A549 (cell line): ENCODE results near the gene RASD2.

Source experiments
- EHMT2 ChIP-seq: fragments of 200-600 bp; sonication (generic); IDR thresholded peaks from 2 replicates; pipeline ENCODE4 v1.6.1; 2016; ENCODE audit warnings: antibody characterized with exemption, low read depth, mild to moderate bottlenecking, moderate library complexity
- ESRRA ChIP-seq: fragments of 150-350 bp; IDR thresholded peaks from 2 replicates; pipeline ENCODE4 v1.6.1; 2014; ENCODE audit warnings: mild to moderate bottlenecking, low read length, borderline replicate concordance
- HDAC2 ChIP-seq: fragments of 200-600 bp; sonication (generic); IDR thresholded peaks from 2 replicates; pipeline ENCODE4 v1.6.1; 2016
- NPAS2 ChIP-seq: fragments of 250-450 bp; sonication (Bioruptor Pico); IDR thresholded peaks from 2 replicates; pipeline ENCODE4 v1.8.0; 2022; ENCODE audit warnings: mild to moderate bottlenecking, moderate library complexity, borderline replicate concordance
- RAD21 ChIP-seq, 2 experiments: fragments of >200 bp in 1 of 2; sonication (Bioruptor Twin) in 1 of 2; formaldehyde crosslinking in 1 of 2; IDR thresholded peaks in 1 of 2; conservative IDR thresholded peaks in 1 of 2; 2 replicates in 1 of 2; 3 replicates in 1 of 2; pipeline ENCODE4 v1.6.1; 2012 to 2018; ENCODE audit warnings: inconsistent platforms in 1 of 2
- RCOR1 ChIP-seq: fragments of 150-350 bp; IDR thresholded peaks from 2 replicates; pipeline ENCODE4 v1.6.1; 2014; ENCODE audit warnings: antibody characterized with exemption, low read length, low read depth
- RNF2 ChIP-seq: fragments of 200-600 bp; sonication (generic); IDR thresholded peaks from 2 replicates; pipeline ENCODE4 v1.6.1; 2016; ENCODE audit warnings: low read depth, mild to moderate bottlenecking, antibody characterized with exemption, moderate library complexity, borderline replicate concordance
- SMC3 ChIP-seq: fragments of >200 bp; sonication (Bioruptor Twin); formaldehyde crosslinking; IDR thresholded peaks from 3 replicates; pipeline ENCODE4 v1.6.1; 2018; ENCODE audit warnings: inconsistent platforms
- TP53 ChIP-seq: fragments of 250-450 bp; sonication (Bioruptor Pico); IDR thresholded peaks from 2 replicates; pipeline ENCODE4 v1.5.0; 2021; ENCODE audit warnings: mild to moderate bottlenecking, moderate library complexity
- ZFP36 ChIP-seq: fragments of 450-650 bp; IDR thresholded peaks from 2 replicates; pipeline ENCODE4 v1.6.1; 2014; ENCODE audit warnings: borderline replicate concordance; ENCODE audit not compliant: partially characterized antibody
- TF ChIP-seq, protein P1 (sequence below): fragments of >200 bp; sonication (Bioruptor Twin); formaldehyde crosslinking; IDR thresholded peaks from 3 replicates; pipeline ENCODE4 v1.5.1; 2016
- TF ChIP-seq, protein P2 (sequence below): fragments of 250-450 bp; sonication (Bioruptor Pico); IDR thresholded peaks from 2 replicates; pipeline ENCODE4 v1.5.0; 2020; ENCODE audit warnings: low read depth, mild to moderate bottlenecking, moderate library complexity
- TF ChIP-seq, protein P3 (sequence below): fragments of 450-650 bp; IDR thresholded peaks from 2 replicates; pipeline ENCODE4 v1.6.1; 2014; ENCODE audit warnings: antibody characterized with exemption
- TF ChIP-seq, protein P4 (sequence below): fragments of 200-600 bp; sonication (generic); IDR thresholded peaks from 2 replicates; pipeline ENCODE4 v1.6.1; 2016; ENCODE audit warnings: antibody characterized with exemption, mild to moderate bottlenecking, moderate library complexity

DNA sequence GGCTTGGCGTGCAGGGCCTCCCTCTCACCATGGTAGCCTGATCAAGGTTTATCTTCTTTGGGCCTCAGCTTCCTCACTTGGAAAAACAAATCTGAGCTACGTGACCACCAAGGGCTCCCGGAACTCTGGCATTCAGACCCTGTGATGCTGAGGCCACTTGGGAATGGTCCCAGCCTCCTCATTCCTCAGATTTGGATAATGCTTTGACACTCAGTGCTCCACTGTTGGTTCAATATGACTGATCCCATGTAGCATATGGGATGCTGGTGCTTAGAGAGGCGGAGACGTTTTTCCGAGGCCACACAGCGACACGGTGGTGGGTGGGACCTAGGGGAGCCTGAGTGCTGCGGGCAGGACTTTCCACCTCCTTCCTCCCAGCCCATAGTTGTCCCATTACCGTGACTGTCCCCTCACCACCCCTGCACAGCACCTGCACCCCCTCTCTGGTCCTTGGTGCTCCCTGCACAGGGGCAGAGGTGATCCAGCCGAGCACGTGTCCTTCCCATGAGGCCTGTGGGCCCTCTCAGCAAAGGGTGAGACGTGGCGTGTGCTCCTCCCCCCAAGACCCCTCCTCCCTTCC is 53.4 kb downstream of the RASD2 start:
- TF ChIP-seq ESRRA: no peak
- TF ChIP-seq, protein P1, sequence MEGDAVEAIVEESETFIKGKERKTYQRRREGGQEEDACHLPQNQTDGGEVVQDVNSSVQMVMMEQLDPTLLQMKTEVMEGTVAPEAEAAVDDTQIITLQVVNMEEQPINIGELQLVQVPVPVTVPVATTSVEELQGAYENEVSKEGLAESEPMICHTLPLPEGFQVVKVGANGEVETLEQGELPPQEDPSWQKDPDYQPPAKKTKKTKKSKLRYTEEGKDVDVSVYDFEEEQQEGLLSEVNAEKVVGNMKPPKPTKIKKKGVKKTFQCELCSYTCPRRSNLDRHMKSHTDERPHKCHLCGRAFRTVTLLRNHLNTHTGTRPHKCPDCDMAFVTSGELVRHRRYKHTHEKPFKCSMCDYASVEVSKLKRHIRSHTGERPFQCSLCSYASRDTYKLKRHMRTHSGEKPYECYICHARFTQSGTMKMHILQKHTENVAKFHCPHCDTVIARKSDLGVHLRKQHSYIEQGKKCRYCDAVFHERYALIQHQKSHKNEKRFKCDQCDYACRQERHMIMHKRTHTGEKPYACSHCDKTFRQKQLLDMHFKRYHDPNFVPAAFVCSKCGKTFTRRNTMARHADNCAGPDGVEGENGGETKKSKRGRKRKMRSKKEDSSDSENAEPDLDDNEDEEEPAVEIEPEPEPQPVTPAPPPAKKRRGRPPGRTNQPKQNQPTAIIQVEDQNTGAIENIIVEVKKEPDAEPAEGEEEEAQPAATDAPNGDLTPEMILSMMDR: no peak
- no peak for TF ChIP-seq EHMT2
- TF ChIP-seq RNF2: no peak
- TF ChIP-seq RAD21 (conservative IDR thresholded peaks at IDR 0.05 in 1 of 2, IDR thresholded peaks at IDR 0.05 in 1 of 2): no peak
- no peak for TF ChIP-seq SMC3
- TF ChIP-seq, protein P2, sequence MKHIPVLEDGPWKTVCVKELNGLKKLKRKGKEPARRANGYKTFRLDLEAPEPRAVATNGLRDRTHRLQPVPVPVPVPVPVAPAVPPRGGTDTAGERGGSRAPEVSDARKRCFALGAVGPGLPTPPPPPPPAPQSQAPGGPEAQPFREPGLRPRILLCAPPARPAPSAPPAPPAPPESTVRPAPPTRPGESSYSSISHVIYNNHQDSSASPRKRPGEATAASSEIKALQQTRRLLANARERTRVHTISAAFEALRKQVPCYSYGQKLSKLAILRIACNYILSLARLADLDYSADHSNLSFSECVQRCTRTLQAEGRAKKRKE: no peak
- no peak for TF ChIP-seq ZFP36
- TF ChIP-seq TP53 (CRISPR knock-in tag): no peak
- TF ChIP-seq RCOR1: no peak
- TF ChIP-seq, protein P3, sequence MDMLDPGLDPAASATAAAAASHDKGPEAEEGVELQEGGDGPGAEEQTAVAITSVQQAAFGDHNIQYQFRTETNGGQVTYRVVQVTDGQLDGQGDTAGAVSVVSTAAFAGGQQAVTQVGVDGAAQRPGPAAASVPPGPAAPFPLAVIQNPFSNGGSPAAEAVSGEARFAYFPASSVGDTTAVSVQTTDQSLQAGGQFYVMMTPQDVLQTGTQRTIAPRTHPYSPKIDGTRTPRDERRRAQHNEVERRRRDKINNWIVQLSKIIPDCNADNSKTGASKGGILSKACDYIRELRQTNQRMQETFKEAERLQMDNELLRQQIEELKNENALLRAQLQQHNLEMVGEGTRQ: no peak
- no peak for TF ChIP-seq NPAS2 (CRISPR knock-in tag)
- TF ChIP-seq HDAC2: no peak
- TF ChIP-seq, protein P4, sequence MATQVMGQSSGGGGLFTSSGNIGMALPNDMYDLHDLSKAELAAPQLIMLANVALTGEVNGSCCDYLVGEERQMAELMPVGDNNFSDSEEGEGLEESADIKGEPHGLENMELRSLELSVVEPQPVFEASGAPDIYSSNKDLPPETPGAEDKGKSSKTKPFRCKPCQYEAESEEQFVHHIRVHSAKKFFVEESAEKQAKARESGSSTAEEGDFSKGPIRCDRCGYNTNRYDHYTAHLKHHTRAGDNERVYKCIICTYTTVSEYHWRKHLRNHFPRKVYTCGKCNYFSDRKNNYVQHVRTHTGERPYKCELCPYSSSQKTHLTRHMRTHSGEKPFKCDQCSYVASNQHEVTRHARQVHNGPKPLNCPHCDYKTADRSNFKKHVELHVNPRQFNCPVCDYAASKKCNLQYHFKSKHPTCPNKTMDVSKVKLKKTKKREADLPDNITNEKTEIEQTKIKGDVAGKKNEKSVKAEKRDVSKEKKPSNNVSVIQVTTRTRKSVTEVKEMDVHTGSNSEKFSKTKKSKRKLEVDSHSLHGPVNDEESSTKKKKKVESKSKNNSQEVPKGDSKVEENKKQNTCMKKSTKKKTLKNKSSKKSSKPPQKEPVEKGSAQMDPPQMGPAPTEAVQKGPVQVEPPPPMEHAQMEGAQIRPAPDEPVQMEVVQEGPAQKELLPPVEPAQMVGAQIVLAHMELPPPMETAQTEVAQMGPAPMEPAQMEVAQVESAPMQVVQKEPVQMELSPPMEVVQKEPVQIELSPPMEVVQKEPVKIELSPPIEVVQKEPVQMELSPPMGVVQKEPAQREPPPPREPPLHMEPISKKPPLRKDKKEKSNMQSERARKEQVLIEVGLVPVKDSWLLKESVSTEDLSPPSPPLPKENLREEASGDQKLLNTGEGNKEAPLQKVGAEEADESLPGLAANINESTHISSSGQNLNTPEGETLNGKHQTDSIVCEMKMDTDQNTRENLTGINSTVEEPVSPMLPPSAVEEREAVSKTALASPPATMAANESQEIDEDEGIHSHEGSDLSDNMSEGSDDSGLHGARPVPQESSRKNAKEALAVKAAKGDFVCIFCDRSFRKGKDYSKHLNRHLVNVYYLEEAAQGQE: no peak
